Adrenal gland (tissue), 5 donors: Measurements from ENCODE around the gene LDLRAD2.

ENCODE experiments used
- CTCF ChIP-seq, 6 experiments: fragments of 450-650 bp in 4 of 6; fragments of 200-600 bp in 2 of 6; sonication (generic) in 1 of 6; IDR thresholded peaks; 1 replicate in 5 of 6; 2 replicates in 1 of 6; pipeline versions ENCODE4 v1.5.1 to v1.8.0; 2016 to 2021; ENCODE audit warnings: antibody characterized with exemption in 6 of 6, mild to moderate bottlenecking in 2 of 6, moderate library complexity in 1 of 6
- POLR2A ChIP-seq, 2 donors: fragments of 450-650 bp; IDR thresholded peaks; one replicate each; pipeline ENCODE4 v1.6.1; 2017; ENCODE audit warnings: antibody characterized with exemption in 2 of 2, mild to moderate bottlenecking in 2 of 2, moderate library complexity in 1 of 2
- donor health status: DM: no; HTN: no; CAD: no.

DNA sequence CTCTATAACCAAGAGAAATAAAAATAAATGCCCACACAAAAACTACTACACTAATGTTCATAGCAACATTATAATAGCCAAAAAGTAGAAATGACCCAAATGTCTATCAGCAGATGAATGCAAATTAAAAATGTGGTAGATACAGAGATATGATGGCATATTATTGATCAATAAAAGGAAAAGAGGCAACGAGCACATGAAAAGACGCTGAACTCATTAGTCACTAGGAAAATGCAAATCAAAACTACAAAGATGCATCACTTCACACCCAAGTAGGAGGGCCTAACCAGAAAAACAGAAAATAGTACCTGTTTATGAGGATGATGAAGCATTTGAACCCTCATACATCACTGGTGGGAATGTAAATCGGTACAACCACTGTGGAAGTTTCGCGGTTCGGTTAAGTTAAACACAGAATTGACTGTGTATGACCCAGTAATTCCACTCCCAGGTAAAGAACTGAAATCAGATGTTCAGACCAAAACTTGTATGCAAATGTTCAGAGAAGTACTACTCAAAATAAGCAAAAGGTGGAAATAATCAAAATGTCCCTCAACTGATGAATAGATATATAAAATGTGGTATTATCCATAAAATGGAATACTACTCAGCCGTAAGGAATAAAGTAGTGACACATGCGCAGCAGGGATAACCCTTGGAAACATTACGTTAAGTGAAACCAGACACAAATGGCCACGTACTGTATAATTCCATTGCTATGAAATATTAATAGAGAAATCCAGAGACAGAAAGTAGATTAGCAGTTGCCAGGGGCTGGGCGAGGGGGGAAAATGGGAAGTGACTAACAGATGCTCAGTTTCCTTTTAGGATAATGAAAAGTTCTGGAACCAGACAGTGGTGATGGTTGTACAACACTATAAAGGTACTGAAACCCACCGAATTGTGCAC, 32.2 kb upstream of the LDLRAD2 start:
- TF ChIP-seq POLR2A (IDR thresholded peaks at IDR 0.05) = no peak
- TF ChIP-seq CTCF (IDR thresholded peaks at IDR 0.05) = no peak
